HCT116 (cell line): ENCODE results near the gene CHID1.

Experiments used
- CBX3 ChIP-seq: IDR thresholded peaks from 2 replicates; pipeline ENCODE4 v1.6.1; 2012; ENCODE audit warnings: low read depth
- EZH2 ChIP-seq: fragments of 200-600 bp; sonication (generic); IDR thresholded peaks from 2 replicates; pipeline ENCODE4 v1.6.1; 2017; ENCODE audit warnings: antibody characterized with exemption, mixed run types
- EZH2phosphoT487 ChIP-seq: fragments of 200-600 bp; IDR thresholded peaks from 2 replicates; pipeline ENCODE4 v1.6.1; 2018; ENCODE audit warnings: antibody characterized with exemption, borderline replicate concordance
- FOSL1 ChIP-seq: IDR thresholded peaks from 2 replicates; pipeline ENCODE4 v1.6.1; 2012; ENCODE audit warnings: low read depth
- JUND ChIP-seq: IDR thresholded peaks from 2 replicates; pipeline ENCODE4 v1.6.1; 2012
- POLR2A ChIP-seq: IDR thresholded peaks from 2 replicates; pipeline ENCODE4 v1.7.0; 2011; ENCODE audit warnings: borderline replicate concordance; ENCODE audit not compliant: insufficient read depth, insufficient read length; ENCODE audit errors: extremely low read depth
- POLR2AphosphoS5 ChIP-seq: IDR thresholded peaks from 2 replicates; pipeline ENCODE4 v1.6.1; 2011; ENCODE audit warnings: mild to moderate bottlenecking, low read depth, low read length, moderate library complexity
- SIN3A ChIP-seq: IDR thresholded peaks from 2 replicates; pipeline ENCODE4 v1.6.1; 2012; ENCODE audit warnings: low read depth
- TCF7L2 ChIP-seq: IDR thresholded peaks from 2 replicates; pipeline ENCODE4 v1.7.0; 2011; ENCODE audit warnings: borderline replicate concordance, inconsistent platforms; ENCODE audit not compliant: insufficient read depth, insufficient read length; ENCODE audit errors: extremely low read depth
- YY1 ChIP-seq: IDR thresholded peaks from 2 replicates; pipeline ENCODE4 v1.6.1; 2011; ENCODE audit warnings: low read length, low read depth, moderate library complexity, mild to moderate bottlenecking; ENCODE audit not compliant: insufficient replicate concordance; ENCODE audit errors: extremely low read depth
- ZNF274 ChIP-seq: fragments of 200-500 bp; sonication (Bioruptor generic); IDR thresholded peaks from 2 replicates; pipeline ENCODE4 v1.6.1; 2014; ENCODE audit warnings: mild to moderate bottlenecking, low read depth, low read length, inconsistent platforms
- TF ChIP-seq, protein P1 (sequence below), 3 experiments: fragments of 200-600 bp in 1 of 3; sonication (generic) in 1 of 3; IDR thresholded peaks in 2 of 3; conservative IDR thresholded peaks in 1 of 3; 2 replicates each; pipeline ENCODE4 v1.5.1; 2012 to 2017; ENCODE audit warnings: low read depth in 2 of 3, low read length in 2 of 3, antibody characterized with exemption in 1 of 3, borderline replicate concordance in 1 of 3, control low read depth in 1 of 3, mild to moderate bottlenecking in 1 of 3, mixed read lengths in 1 of 3, mixed run types in 1 of 3, moderate library complexity in 1 of 3; ENCODE audit not compliant: insufficient read depth in 1 of 3

- TF ChIP-seq, protein P1, sequence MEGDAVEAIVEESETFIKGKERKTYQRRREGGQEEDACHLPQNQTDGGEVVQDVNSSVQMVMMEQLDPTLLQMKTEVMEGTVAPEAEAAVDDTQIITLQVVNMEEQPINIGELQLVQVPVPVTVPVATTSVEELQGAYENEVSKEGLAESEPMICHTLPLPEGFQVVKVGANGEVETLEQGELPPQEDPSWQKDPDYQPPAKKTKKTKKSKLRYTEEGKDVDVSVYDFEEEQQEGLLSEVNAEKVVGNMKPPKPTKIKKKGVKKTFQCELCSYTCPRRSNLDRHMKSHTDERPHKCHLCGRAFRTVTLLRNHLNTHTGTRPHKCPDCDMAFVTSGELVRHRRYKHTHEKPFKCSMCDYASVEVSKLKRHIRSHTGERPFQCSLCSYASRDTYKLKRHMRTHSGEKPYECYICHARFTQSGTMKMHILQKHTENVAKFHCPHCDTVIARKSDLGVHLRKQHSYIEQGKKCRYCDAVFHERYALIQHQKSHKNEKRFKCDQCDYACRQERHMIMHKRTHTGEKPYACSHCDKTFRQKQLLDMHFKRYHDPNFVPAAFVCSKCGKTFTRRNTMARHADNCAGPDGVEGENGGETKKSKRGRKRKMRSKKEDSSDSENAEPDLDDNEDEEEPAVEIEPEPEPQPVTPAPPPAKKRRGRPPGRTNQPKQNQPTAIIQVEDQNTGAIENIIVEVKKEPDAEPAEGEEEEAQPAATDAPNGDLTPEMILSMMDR (IDR thresholded peaks at IDR 0.05 in 2 of 3, conservative IDR thresholded peaks at IDR 0.05 in 1 of 3; ENCODE audit: borderline replicate concordance in 1 of 3, insufficient read depth in 1 of 3, low read depth in 2 of 3, low read length in 2 of 3): no peak
- no peak for TF ChIP-seq POLR2AphosphoS5
- no peak for TF ChIP-seq JUND
- TF ChIP-seq SIN3A: no peak
- no peak for TF ChIP-seq POLR2A
- no peak for TF ChIP-seq YY1
- no peak for TF ChIP-seq EZH2
- no peak for TF ChIP-seq FOSL1
- no peak for TF ChIP-seq TCF7L2
- no peak for TF ChIP-seq CBX3
- no peak for TF ChIP-seq ZNF274
- TF ChIP-seq EZH2phosphoT487: no peak
Observed at GRCh38 chr11:820655-821511, 89.7 kb downstream of the CHID1 start.
